ENCODE results near the gene PRKAA1. TPM values are rescaled to one million over a fixed set of nuclear protein-coding genes. Genes with fewer than 3 reads are reported as not detected.

Gene PRKAA1
- total and polyA plus RNA-seq, 2 of the 4 experiments (the other 2 are of a cell fraction), result 47.7 to 94.1 TPM

- H3K36me3 ChIP-seq (ENCODE audit: control insufficient read depth, insufficient read depth, low read length), result peaks cover 29% of the 10 kb centered on the region
- no peak overlapping the region for H4K5ac ChIP-seq (ENCODE audit: low read depth, low read length)
- H4K91ac ChIP-seq (ENCODE audit: insufficient read depth, low read depth, low read length), result no peak overlapping the region
- intact Hi-C loops (cut with micrococcal nuclease) (no loop called here), in situ Hi-C loops (cut with MboI; ENCODE audit: low sequenced_read_pairs) (loop anchor here (25.0 kb wide), 1 partner anchor 1375 kb away; no protein-coding TSS in a partner anchor), dilution Hi-C loops (cut with HindIII; ENCODE audit: low sequenced_read_pairs, unreplicated experiment) (no loop called here)
- H2BK15ac ChIP-seq (ENCODE audit: low read depth, low read length), result no peak overlapping the region
- no peak overlapping the region for H3K4me3 ChIP-seq (ENCODE audit: insufficient read depth, low read depth, low read length)
- H3K9me1 ChIP-seq (ENCODE audit: insufficient read depth, low read length), result no peaks in the 10 kb centered on the region
- H4K20me1 ChIP-seq (ENCODE audit: insufficient read depth, low read length), result no peaks in the 10 kb centered on the region; the same call in 1 of the 2 replicates
- no peak overlapping the region for H3K4me2 ChIP-seq (ENCODE audit: low read depth, low read length)
- H3K9me3 ChIP-seq (ENCODE audit: control insufficient read depth, insufficient read depth, low read length), result no peaks in the 10 kb centered on the region
- H3K4me1 ChIP-seq (ENCODE audit: control insufficient read depth, insufficient read depth, low read length), result no peaks in the 10 kb centered on the region
- no peak overlapping the region for H2AK9ac ChIP-seq (replicated peaks; ENCODE audit: low read depth, low read length, poor library complexity)
- BruUV-seq (replicated peaks), result no TSS peak
- no peak overlapping the region for H2AK5ac ChIP-seq (ENCODE audit: low read depth, low read length)
- no peak overlapping the region for H2BK120ac ChIP-seq (ENCODE audit: low read depth, low read length)
- POLR2A ChIA-PET (ENCODE audit: unreplicated experiment), result no interaction called here
- no peak overlapping the region for H2BK5ac ChIP-seq (ENCODE audit: low read depth, low read length, poor library complexity, severe bottlenecking)
- no peak overlapping the region for H3K9ac ChIP-seq (ENCODE audit: low read depth, low read length)
- peaks cover 5 to 14% of the 10 kb centered on the region in 2 experiments; a peak in 3 of 4 replicates for H3K79me1 ChIP-seq (ENCODE audit: low read depth in 1 of 2, low read length in 2 of 2)
- ATAC-seq (ENCODE audit: low read depth) (no peak), DNase-seq (peak; percentile 8)
- no peaks in the 10 kb centered on the region for H3K27me3 ChIP-seq (ENCODE audit: control insufficient read depth, insufficient read depth, low read length)
- H3K4ac ChIP-seq (ENCODE audit: low read depth, low read length), result no peak overlapping the region
- CTCF ChIA-PET, result no interaction called here
- H3K18ac ChIP-seq (ENCODE audit: low read depth, low read length), result no peak overlapping the region
- no peak overlapping the region for H3K23ac ChIP-seq (ENCODE audit: low read depth, low read length)
- no peak overlapping the region for H3K14ac ChIP-seq (replicated peaks; ENCODE audit: low read depth, low read length)
- WGBS, 2 experiments (ENCODE audit: extremely low coverage in 2 of 2, insufficient read length in 1 of 2), result no CpG with 5 or more reads among the region's 2 CpGs
- no peak overlapping the region for H2BK20ac ChIP-seq (ENCODE audit: low read depth, low read length)
- H2AFZ ChIP-seq (replicated peaks; ENCODE audit: low read length, poor library complexity), result no peak overlapping the region
- TF ChIP-seq CEBPB (IDR thresholded peaks at IDR 0.05; ENCODE audit: low read depth, low read length), result 0 out of 2 replicates have a peak, but pooled peaks have one; percentile 30
- no peak for TF ChIP-seq MXI1 (IDR thresholded peaks at IDR 0.05; ENCODE audit: borderline replicate concordance, low read depth, low read length)
- H3K27ac ChIP-seq (ENCODE audit: insufficient read depth, low read length), result no peak overlapping the region
- no peak overlapping the region for H4K8ac ChIP-seq (ENCODE audit: low read depth in 2 of 2, low read length in 2 of 2)
- no peak overlapping the region for H3K56ac ChIP-seq (ENCODE audit: extremely low read depth, insufficient read depth, low read length)
Measured at GRCh38 chr5:40762705-40763104, 35.5 kb downstream of the PRKAA1 start.
